ENCODE measurements around the gene C3AR1.
"Not testable (repeated sequence)": the region's sequence is repeated elsewhere in the genome, so short reads cannot be mapped to it uniquely, and the experiment has no call there.

Gene C3AR1

DNA sequence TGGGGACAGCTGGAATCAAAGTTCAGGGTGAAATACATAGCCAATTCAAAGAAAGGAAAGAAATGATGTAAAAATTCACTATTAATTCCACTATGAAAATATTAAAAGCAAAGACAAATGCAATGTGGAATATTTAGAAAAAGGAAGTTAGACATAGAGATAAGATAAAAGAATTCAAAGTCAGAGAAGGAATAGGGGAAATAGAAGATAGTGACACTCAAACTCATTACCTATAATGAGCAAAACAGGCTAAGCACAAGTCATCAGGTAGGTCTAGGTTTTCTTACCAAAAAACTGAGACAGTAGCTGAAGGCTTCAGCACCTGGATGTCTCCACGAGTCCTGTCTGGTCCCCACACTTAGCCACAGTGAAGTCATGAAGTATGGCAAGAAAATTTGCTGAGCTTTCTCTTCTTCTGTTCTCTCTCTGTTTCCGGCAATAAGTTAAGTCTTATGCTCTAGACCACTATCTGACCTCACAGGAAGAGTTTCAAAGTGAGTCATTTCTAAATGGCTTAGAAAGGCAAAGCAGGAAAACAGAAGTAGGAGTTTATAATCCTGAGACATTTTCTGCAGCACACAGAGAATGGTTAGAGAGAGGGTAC, at the start of gene C3AR1:
Gene C3AR1 (minus strand): TSS at position 369 of the 604 bp plus-strand sequence. CDS start 6,174 bp downstream, outside the sequence.
- DNase-seq = no peak

- not testable (repeated sequence) for DNase-seq
Measured at GRCh38 chr12:8113117-8113516, 47.0 kb upstream of the C3AR1 start.

GRCh38 chr12:8108808-8109398, 42.7 kb upstream of the C3AR1 start:
- peak; percentile 82 for DNase-seq

GRCh38 chr12:8099235-8099634, 33.1 kb upstream of the C3AR1 start:
- DNase-seq = no peak

- DNase-seq = no peak
Measured at GRCh38 chr12:8096281-8096915, 30.2 kb upstream of the C3AR1 start.

DNA sequence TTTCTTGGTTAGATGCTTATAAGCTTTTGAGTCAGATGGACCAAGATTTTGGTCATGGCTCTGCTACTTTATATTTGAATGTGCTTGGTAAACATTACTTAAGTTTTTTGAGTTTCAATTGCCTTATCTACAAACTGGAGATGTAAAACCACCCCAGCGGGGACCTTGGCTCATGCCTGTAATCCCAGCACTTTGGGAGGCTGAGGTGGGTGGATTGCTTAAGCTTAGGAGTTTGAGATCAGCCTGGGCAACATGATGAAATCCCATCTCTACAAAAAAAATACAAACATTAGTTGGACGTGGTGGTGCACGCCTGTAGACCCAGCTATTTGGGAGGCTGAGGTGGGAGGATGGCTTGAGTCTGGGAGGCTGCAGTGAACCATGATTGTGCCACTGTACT, 27.1 kb upstream of the C3AR1 start:
- DNase-seq = no peak

DNA sequence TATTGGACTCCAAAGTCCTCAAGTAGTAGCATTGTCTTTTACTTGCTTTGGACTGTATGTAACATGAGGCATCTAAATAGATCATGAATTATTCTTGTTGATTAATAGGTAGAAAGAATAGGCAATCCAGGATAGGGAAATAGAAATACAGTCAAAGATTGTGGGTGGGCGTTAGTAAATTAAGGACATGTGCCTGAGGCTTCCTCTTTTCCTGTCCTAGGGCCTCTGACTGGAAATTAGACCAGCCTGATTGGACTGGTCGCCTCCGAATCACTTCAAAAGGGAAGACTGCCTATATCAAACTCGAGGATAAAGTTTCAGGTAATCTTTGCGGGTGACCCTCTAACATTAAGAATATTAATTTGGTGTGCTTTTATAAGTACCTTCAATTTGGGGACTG, 23.6 kb upstream of the C3AR1 start:
- DNase-seq = no peak

DNA sequence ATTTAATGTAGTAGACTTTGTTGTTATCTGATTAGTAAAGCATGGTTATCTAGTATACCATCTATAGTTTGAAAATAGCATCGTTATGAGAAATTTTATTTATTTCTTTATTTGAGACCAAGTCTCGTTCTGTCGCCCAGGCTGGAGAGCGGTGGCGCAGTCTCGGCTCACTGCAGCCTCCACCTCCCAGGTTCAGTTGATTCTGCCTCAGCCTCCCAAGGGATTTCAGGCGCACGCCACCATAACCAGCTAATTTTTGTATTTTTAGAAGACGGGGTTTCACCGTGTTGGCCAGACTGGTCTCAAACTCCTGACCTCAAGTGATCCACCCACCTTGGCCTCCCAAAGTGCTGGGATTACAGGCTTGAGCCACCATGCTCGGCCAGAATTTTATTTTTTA, 23.1 kb upstream of the C3AR1 start:
- not testable (repeated sequence) for DNase-seq

GRCh38 chr12:8088574-8088973, 22.4 kb upstream of the C3AR1 start:
- DNase-seq = no peak

DNA sequence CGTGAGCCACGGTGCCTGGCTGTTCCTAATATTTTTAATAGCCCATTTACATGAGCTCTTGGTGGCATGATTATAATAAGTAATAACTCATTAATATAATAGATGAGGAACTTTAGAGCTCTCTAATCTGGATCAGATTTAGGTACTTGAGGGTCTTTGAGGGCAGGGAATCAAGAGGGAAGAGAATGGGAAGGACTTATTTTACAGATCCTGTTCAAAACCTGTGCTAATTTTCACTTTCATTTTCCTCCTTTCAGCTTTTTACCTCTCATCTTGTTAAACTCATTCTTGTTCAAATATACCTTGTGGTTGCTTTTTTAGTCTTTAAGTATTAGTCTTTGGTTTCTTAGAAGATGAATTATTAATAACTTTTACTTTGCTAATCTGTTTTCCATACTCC, 21.5 kb upstream of the C3AR1 start:
- DNase-seq = no peak

GRCh38 chr12:8084351-8084750, 18.2 kb upstream of the C3AR1 start:
- not testable (repeated sequence) for DNase-seq

GRCh38 chr12:8082808-8083100, 16.6 kb upstream of the C3AR1 start:
- no peak for DNase-seq

DNA sequence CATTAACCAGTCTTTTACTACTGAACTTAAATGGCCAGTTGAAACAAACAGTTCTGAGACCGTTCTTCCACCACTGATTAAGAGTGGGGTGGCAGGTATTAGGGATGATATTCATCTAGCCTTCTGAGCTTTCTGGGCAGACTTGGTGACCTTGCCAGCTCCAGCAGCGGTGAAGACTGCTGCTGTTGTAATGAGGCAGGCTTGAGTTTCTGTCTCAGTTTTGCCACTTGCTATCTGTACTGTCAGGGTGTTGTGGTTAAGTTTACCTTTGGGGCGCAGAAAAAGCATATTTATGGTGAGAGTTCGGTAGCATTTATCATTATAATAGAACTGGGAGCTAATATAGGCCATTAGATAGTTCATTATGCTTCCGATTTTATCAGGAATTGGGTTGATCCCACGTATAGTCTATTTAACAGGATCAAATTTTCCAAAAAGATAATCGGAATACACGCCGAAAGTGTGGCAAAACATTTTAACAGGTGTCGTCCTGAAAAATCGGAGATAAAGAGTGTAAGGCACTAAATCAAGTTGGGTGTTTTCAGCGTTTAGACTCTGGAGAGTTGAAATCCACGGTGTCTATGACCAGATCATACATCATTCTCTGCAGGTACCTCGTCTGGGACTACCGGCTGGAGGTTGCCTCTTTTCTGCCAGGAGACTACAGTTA, 15.2 kb upstream of the C3AR1 start:
- peak; percentile 23 for DNase-seq

GRCh38 chr12:8080120-8080519, 14.0 kb upstream of the C3AR1 start:
- DNase-seq = no peak

DNA sequence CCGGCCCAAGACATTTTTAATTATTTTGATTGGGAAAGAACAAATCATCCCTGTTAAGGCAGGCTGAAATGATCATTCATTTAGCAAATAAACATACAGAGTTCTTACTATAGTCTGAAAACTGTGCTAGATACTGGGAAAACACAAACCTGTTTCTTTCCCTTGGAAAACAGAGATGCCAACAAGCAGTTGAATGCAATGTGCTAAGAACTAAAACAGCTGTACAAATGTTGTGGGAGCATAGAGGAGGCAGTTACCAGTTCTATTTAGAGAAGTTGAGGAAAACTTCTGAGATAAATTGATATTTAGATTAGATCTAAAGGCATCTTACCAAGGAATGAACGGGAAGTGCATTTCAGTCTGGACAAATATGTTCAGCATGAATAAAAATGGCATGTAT, 12.8 kb upstream of the C3AR1 start:
- DNase-seq = no peak

- DNase-seq = peak; percentile 43
Measured at GRCh38 chr12:8078398-8078797, 12.2 kb upstream of the C3AR1 start.

GRCh38 chr12:8077207-8077606, 11.0 kb upstream of the C3AR1 start:
- DNase-seq = no peak

DNA sequence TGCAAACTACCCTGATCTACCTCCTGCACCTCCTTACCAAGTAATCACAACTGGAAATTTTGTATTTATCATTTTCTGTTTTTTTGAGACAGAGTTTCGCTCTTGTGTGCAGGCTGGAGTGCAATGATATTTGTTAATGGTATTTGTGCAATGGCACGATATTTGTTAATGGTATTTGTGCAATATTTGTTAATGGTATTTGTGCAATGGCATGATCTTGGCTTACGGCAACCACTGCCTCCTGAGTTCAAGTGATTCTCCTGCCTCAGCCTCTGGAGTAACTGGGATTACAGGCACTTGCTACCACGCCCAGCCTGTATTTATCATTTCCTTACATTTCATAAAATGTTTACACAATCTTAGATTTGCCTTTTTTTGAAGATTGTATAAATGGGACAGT, 10.2 kb upstream of the C3AR1 start:
- no peak for DNase-seq

DNA sequence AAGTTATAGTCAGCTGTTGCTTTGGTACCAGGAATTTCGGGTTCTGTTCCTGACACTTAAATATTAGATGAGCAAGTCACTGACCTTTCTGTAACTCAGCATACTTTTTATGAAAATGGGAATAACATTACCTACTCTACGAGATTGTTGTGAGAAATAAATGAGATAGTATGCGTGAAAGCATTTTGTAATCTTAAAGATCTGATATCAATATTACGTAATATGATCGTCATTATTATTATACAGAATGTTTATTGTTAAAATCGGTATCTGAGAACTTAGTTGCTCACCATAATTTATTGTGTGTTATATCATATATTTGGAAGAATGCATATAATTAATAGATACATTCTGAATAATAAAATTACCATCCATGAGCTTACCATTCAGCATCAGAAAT, 9.8 kb upstream of the C3AR1 start:
- DNase-seq = no peak

DNA sequence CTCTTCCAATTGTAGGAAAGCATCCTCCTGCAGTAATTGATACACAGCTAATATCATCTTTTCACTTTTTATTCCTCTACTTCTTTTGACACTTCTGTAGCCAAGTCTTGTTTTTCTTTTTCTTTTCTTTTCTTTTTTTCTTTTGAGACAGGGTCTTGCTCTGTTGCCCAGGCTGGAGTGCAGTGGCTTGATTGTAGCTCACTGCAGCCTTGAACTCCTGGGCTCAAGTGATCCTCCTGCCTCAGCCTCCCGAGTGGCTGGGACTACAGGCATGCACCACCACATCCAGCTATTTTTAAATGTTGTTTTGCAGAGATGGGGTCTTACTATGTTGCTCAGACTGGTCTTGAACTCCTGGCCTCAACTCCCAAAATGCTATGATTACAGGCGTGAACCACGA, 5.7 kb upstream of the C3AR1 start:
- not testable (repeated sequence) for DNase-seq

DNA sequence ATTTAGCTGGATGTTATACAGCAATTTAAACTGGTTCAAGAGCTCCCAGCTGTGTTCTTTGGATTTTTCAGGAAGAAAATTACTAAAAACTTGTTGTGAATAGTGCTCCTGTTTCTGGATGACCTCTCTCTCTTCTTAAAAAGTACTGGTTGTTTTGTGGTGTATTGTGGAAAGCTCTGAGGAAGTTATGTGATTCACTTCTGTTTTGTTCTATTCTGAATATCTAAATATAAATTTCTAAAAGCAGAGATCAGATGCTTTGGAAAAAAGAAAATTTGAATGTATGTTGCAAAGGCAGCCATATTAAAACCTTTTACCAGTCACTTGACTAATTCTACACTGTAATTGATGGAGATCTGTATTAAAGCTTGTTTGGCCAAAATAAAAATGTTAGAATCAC, 3.4 kb upstream of the C3AR1 start:
- DNase-seq = no peak

- DNase-seq = no peak
Measured at GRCh38 chr12:8064131-8064530, 2.0 kb downstream of the C3AR1 start.

- DNase-seq = no peak
Measured at GRCh38 chr12:8058506-8058905, 7.7 kb downstream of the C3AR1 start.

DNA sequence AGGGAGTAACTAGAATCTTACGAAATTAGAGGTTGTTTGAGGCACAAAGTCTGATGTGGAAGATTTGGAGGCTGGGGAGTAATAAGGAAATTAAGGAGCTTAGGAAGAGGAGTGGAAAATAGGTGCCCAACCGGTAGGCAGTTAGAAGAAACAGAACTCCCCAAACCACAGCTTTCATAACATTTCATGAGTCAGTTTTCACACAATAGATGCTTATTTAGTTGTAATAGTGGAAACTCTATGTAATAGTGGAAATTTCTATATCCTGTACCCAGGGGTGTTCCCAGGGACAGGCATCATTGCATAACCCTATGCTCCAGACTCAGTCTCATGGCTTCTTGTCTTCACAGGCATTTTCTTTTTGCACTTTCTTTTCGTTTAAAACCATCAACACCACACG, 8.3 kb downstream of the C3AR1 start:
- no peak for DNase-seq
